HepG2 (cell line): Measurements from ENCODE around the gene CHRD. TPM values are rescaled to one million over a fixed set of nuclear protein-coding genes. Genes with fewer than 3 reads are reported as not detected.

Experiments used
- ARHGAP35 ChIP-seq: sonication (generic); formaldehyde crosslinking; IDR thresholded peaks from 2 replicates; pipeline ENCODE4 v1.9.0; 2022; ENCODE audit warnings: mild to moderate bottlenecking, inconsistent platforms, moderate library complexity, missing genetic modification reagents, borderline replicate concordance
- GTF2F1 ChIP-seq: fragments of 150-350 bp; IDR thresholded peaks from 2 replicates; pipeline ENCODE4 v1.6.1; 2014; ENCODE audit warnings: low read length
- NCOA1 ChIP-seq: sonication (generic); formaldehyde crosslinking; IDR thresholded peaks from 2 replicates; pipeline ENCODE4 v1.9.0; 2021; ENCODE audit warnings: missing genetic modification reagents
- SMAD9 ChIP-seq: sonication (generic); formaldehyde crosslinking; IDR thresholded peaks from 2 replicates; pipeline ENCODE4 v1.5.1; 2020; ENCODE audit warnings: mild to moderate bottlenecking, missing genetic modification reagents
- SPEN ChIP-seq: sonication (generic); formaldehyde crosslinking; IDR thresholded peaks from 2 replicates; pipeline ENCODE4 v1.5.1; 2020; ENCODE audit warnings: low read depth, mild to moderate bottlenecking, missing genetic modification reagents
- TCF7L2 ChIP-seq: IDR thresholded peaks from 2 replicates; pipeline ENCODE4 v1.6.1; 2011; ENCODE audit warnings: mild to moderate bottlenecking, low read depth, low read length, moderate library complexity
- ZBTB44 ChIP-seq: sonication (generic); formaldehyde crosslinking; IDR thresholded peaks from 2 replicates; pipeline ENCODE4 v1.4.0; 2020; ENCODE audit warnings: missing genetic modification reagents
- ZNF34 ChIP-seq: sonication (generic); formaldehyde crosslinking; IDR thresholded peaks from 2 replicates; pipeline ENCODE4 v1.4.0; 2020; ENCODE audit warnings: mild to moderate bottlenecking, missing genetic modification reagents, borderline replicate concordance
- ZNF615 ChIP-seq: sonication (generic); formaldehyde crosslinking; IDR thresholded peaks from 2 replicates; pipeline ENCODE4 v1.5.0; 2020; ENCODE audit warnings: mild to moderate bottlenecking, missing genetic modification reagents, borderline replicate concordance
- ZNF737 ChIP-seq: sonication (generic); formaldehyde crosslinking; IDR thresholded peaks from 2 replicates; pipeline ENCODE4 v1.5.0; 2020; ENCODE audit warnings: missing genetic modification reagents, mild to moderate bottlenecking, borderline replicate concordance
- ZNF850 ChIP-seq: sonication (generic); formaldehyde crosslinking; conservative IDR thresholded peaks from 2 replicates; pipeline ENCODE4 v1.9.0; 2021; ENCODE audit warnings: mild to moderate bottlenecking, missing genetic modification reagents
- polyA plus RNA-seq, 8 experiments: library from polyadenylated mRNA; depleted of rRNA in 3 of 8; stranded (reverse) in 7 of 8; unstranded in 1 of 8; fragments of >200 nt; fragmentation: Illumina TruSeq in 4 of 8; extraction: Trizol in 4 of 8; gene quantifications; 2 replicates each; pipeline versions ENCODE4 v1.2.1 to v1.2.3, GENCODE V29; 2011 to 2016; ENCODE audit warnings: low read depth in 4 of 8, missing spikeins in 1 of 8, mixed read lengths in 1 of 8; ENCODE audit not compliant: insufficient read depth in 1 of 8
- total RNA-seq, 5 experiments: library from RNA; depleted of rRNA; stranded (reverse); fragments of >200 nt; fragmentation: Illumina TruSeq; extraction: Trizol; gene quantifications; 2 replicates each; pipeline ENCODE4 v1.2.3, GENCODE V29; 2016; ENCODE audit warnings: low read depth in 1 of 5
- TF ChIP-seq, protein P1 (sequence below): sonication (generic); formaldehyde crosslinking; conservative IDR thresholded peaks from 2 replicates; pipeline ENCODE4 v1.4.0; 2020; ENCODE audit warnings: missing genetic modification reagents
- TF ChIP-seq, protein P2 (sequence below): sonication (generic); formaldehyde crosslinking; IDR thresholded peaks from 2 replicates; pipeline ENCODE4 v1.4.0; 2020; ENCODE audit warnings: mild to moderate bottlenecking, missing genetic modification reagents
- TF ChIP-seq, protein P3 (sequence below): sonication (generic); formaldehyde crosslinking; IDR thresholded peaks from 2 replicates; pipeline ENCODE4 v1.8.0; 2022; ENCODE audit warnings: missing genetic modification reagents, mild to moderate bottlenecking, borderline replicate concordance

Gene CHRD
- total and polyA plus RNA-seq, 2 of the 13 experiments (the other 11 are each of a cell fraction or from before 2014, with no cell fraction given): 22.2 to 35.2 TPM

DNA sequence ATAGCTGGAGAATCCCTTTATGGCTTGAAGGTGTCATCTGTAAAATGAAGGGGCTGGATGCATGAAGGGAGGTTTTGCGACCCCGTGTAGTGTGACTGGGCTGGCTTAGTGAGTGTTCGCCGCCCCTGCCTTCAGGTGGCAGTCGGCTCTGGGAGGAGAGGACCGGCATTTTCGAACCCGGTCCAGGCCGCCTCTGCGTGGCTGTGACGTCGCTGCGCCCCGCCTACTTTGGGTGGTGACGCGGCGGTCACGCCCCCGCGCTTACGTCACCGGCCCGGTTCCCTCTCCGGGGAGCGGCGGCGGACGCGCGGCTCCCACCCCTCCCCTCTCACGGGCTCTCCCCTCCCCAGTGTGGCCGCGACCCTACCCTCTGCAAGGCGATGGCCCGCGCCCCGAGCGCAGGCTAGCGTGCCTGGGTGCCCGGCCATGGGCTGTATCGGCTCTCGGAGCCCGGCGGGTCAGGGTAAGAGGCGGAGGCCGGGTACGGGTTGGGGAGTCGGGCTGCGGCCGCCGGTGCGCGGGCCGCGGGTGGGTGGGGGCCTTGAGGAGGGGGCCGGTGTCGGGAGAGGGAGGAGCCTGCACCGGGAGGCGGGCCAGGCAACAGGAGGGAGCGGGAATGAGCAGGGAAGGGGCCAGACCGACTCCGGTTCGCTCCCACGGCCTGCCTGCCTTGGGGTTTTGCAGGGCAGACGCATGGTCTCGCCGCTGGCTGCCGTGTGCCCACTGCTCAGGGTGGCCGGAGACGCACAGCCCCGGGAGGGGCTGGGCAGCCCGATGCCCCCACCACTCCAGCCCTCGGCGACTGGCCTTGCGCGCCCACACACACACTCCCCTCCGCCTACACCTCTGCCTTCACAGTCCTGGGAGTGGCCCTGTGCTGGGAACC lies 44.0 kb upstream of the CHRD start (continued):
- TF ChIP-seq ZNF737 (CRISPR knock-in tag) (no peak), ZBTB44 (CRISPR knock-in tag) (no peak), ZNF615 (CRISPR knock-in tag) (no peak), ZNF34 (0 out of 2 replicates have a peak, but pooled peaks have one; percentile 43), ARHGAP35 (CRISPR knock-in tag) (no peak; the same call in 1 of the 2 replicates), NCOA1 (CRISPR knock-in tag) (no peak), SMAD9 (CRISPR knock-in tag) (no peak), TCF7L2 (no peak), ZNF850 (peak; percentile 44; the same call in 1 of the 2 replicates), SPEN (CRISPR knock-in tag) (no peak), GTF2F1 (no peak)
- TF ChIP-seq, protein P1, sequence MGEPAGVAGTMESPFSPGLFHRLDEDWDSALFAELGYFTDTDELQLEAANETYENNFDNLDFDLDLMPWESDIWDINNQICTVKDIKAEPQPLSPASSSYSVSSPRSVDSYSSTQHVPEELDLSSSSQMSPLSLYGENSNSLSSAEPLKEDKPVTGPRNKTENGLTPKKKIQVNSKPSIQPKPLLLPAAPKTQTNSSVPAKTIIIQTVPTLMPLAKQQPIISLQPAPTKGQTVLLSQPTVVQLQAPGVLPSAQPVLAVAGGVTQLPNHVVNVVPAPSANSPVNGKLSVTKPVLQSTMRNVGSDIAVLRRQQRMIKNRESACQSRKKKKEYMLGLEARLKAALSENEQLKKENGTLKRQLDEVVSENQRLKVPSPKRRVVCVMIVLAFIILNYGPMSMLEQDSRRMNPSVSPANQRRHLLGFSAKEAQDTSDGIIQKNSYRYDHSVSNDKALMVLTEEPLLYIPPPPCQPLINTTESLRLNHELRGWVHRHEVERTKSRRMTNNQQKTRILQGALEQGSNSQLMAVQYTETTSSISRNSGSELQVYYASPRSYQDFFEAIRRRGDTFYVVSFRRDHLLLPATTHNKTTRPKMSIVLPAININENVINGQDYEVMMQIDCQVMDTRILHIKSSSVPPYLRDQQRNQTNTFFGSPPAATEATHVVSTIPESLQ (CRISPR knock-in tag): no peak
- TF ChIP-seq, protein P2, sequence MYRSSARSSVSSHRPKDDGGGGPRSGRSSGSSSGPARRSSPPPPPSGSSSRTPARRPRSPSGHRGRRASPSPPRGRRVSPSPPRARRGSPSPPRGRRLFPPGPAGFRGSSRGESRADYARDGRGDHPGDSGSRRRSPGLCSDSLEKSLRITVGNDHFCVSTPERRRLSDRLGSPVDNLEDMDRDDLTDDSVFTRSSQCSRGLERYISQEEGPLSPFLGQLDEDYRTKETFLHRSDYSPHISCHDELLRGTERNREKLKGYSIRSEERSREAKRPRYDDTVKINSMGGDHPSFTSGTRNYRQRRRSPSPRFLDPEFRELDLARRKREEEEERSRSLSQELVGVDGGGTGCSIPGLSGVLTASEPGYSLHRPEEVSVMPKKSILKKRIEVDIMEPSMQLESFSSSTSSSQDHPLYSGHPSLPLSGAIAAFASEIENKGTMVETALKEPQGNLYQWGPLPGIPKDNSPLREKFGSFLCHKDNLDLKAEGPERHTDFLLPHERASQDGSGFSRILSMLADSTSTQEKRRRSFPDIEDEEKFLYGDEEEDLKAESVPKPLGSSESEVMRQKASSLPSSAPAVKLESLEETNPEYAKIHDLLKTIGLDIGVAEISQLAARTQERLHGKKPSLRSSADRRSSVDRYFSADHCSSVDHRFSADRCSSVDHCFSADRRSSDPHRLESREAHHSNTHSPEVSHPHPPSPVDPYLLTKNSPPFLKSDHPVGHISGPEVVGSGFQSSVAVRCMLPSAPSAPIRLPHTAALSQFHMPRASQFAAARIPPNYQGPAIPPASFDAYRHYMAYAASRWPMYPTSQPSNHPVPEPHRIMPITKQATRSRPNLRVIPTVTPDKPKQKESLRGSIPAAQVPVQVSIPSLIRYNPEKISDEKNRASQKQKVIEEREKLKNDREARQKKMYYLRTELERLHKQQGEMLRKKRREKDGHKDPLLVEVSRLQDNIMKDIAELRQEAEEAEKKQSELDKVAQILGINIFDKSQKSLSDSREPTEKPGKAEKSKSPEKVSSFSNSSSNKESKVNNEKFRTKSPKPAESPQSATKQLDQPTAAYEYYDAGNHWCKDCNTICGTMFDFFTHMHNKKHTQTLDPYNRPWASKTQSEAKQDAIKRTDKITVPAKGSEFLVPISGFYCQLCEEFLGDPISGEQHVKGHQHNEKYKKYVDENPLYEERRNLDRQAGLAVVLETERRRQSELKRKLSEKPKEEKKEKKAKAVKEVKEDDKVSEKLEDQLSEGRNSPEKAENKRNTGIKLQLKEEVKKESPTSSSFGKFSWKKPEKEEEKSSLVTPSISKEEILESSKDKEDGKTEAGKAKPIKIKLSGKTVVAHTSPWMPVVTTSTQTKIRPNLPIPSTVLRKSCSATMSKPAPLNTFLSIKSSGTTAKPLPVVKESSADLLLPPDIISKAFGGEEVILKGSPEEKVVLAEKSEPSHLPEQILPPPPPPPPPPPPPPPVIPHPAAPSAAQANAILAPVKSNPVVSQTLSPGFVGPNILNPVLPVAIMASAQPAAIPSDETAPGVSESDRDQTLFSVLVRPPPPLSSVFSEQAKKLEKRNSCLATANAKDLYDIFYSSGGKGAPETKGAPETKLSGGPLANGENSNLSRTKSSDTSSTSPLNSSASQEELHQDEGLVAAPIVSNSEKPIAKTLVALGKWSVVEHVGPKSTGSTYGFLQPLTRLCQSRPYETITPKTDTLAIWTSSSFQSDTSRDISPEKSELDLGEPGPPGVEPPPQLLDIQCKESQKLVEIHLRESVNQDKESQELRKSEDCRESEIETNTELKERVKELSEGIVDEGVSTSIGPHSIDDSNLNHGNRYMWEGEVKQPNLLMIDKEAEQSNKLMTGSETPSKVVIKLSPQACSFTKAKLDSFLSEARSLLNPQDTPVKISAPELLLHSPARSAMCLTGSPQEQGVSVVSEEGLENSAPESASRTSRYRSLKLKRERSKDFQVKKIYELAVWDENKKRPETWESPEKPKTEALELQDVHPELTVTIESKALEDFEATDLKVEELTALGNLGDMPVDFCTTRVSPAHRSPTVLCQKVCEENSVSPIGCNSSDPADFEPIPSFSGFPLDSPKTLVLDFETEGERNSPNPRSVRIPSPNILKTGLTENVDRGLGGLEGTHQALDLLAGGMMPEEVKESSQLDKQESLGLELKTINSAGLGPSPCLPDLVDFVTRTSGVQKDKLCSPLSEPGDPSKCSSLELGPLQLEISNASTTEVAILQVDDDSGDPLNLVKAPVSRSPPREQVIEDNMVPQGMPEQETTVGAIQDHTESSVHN (CRISPR knock-in tag): peak; percentile 46
- TF ChIP-seq, protein P3, sequence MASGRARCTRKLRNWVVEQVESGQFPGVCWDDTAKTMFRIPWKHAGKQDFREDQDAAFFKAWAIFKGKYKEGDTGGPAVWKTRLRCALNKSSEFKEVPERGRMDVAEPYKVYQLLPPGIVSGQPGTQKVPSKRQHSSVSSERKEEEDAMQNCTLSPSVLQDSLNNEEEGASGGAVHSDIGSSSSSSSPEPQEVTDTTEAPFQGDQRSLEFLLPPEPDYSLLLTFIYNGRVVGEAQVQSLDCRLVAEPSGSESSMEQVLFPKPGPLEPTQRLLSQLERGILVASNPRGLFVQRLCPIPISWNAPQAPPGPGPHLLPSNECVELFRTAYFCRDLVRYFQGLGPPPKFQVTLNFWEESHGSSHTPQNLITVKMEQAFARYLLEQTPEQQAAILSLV: peak; percentile 69; the same call in 1 of the 2 replicates
